HPDE6-E6E7 (cell line): ENCODE measurements around the gene RAD52.

Experiments
- DNase-seq: peaks from one replicate; pipeline ENCODE4 v3.0.0; 2011; ENCODE audit warnings: missing footprints; ENCODE audit errors: extremely low spot score

The RAD52 gene

DNA sequence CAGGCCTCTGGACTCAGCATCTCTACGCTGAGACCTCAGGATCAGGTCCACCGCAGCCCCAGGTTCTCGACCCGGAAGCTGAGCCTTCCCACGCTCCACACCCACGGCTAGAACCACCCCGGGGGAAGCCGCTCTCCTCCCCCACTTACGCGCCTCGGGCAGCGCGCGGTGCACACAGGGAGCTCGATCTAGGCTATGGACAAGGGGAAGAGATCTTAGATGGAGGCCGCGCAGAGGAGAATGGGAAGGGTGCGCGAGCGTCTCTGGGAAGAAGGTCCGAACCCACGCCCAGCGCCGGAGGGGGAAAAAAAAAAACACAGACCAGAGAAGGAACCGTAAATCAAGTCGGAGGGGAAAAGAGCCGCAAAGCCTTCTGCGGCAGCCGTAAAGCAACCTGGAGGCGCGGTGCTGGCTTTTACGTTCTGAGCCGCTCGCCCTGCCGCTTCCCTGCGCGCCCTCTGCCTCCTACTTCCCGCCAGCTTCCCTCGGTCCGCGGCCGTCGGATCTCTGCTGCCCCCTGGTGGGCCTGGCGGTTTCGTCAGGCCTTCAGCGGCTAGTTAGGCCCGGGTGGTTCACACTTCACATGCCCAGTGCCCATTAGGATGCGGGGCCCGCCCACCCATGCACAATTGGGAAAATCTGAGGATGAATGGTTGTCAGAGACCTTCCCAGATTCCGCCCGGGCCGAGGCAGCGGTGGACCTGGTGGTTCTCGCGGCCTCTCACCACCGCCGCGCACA lies at the start of gene RAD52:
Gene RAD52, minus strand, starts transcription at position 242 of the 739 bp plus-strand sequence. CDS start 16,636 bp downstream, outside the sequence.
- DNase-seq: peak; percentile 80

DNA sequence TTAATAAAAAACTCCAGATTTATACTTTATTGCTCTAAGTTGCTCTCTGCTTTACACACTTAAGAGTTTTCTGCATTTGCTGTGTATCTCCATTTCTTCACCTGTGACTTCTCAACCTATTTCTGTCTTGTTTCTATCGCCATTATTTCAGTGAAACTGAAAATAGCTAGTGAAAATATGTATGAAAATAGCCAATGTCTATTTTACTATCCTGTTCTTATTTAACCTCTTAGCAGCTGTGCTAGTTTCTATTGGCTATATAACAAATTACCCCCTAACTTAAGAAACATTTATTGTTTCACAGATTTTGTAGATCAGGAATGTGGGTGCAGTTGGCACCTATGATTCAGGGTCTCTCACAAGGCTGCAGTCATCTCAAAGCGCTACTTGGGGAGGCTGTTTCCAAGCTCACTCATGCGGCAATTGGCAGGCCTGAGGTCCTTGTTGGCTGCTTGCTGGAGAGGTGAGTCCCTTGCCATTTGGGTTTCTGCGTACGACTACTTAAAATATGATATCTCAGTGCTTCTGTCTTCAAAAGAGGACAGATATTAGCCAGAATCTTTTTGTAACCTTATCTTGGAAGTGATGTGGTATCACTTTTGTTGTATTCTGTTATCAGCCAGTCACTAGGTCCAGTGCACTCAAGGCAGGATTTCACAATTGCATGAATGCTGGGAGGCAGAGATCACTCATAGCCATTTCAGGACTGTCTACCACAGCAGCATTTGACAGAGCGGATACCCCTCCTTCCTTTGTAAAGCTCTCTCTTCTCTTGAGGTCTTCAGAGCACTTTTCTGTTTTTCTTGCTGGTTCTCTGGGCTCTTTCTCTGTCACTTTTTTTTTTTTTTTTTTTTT lies 48.8 kb upstream of the RAD52 start:
- DNase-seq: no peak

DNA sequence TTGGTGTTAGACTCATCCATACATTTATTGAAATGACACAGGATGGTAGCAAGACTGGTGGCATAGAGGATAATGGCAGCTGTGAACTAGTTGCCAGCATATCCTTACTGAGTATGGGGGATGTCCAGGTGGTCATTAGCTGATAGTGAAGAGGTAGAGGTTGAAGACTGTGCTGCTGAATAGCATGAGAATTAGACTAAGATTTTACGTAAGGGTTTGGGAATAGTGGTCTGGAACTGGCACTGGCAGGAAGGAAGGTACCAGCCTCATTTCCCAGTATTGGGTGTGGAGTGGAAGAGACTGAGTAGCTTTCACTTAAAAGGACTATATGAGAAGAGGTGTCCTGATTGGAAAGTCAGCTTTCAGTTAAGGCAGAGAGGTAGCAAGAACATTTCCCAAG lies 48.0 kb upstream of the RAD52 start:
- no peak for DNase-seq

DNA sequence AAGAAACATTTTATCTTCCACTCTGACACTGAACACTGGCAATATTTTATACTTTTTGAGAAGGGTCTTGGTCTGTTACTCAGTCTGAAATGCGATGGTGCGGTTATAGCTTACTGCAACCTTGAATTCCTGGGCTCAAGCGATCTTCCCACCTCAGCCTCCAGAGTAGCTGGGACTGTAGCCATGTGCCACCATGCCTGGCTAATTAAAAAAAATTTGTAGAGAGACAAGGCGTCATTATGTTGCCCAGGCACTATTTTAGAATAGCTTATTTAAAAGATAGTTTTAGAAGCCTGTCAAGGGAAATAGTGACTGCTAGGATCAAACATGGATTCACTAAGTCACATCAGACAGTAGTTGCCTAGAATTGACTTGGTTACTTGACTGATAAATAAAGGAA lies 47.4 kb upstream of the RAD52 start:
- DNase-seq: no peak

DNA sequence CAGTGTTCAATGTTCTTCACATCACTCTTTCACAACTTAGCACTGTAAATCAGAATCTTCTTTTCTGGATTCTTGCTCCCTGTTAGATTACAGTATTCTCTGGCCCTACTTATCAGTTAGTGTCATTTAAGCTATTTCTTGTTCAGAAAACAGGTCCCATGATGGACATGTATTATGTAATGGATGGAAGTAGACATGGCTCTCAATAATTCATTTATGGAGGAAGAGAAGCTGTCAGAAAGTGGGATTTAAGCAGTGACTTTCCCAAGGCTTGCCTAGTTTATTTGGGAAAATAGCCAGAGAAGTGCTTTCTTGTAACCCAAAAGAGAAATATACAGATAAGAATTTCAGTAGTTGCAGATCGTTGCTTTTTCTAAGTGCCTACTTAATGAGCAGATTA lies 43.2 kb upstream of the RAD52 start:
- no peak for DNase-seq

DNA sequence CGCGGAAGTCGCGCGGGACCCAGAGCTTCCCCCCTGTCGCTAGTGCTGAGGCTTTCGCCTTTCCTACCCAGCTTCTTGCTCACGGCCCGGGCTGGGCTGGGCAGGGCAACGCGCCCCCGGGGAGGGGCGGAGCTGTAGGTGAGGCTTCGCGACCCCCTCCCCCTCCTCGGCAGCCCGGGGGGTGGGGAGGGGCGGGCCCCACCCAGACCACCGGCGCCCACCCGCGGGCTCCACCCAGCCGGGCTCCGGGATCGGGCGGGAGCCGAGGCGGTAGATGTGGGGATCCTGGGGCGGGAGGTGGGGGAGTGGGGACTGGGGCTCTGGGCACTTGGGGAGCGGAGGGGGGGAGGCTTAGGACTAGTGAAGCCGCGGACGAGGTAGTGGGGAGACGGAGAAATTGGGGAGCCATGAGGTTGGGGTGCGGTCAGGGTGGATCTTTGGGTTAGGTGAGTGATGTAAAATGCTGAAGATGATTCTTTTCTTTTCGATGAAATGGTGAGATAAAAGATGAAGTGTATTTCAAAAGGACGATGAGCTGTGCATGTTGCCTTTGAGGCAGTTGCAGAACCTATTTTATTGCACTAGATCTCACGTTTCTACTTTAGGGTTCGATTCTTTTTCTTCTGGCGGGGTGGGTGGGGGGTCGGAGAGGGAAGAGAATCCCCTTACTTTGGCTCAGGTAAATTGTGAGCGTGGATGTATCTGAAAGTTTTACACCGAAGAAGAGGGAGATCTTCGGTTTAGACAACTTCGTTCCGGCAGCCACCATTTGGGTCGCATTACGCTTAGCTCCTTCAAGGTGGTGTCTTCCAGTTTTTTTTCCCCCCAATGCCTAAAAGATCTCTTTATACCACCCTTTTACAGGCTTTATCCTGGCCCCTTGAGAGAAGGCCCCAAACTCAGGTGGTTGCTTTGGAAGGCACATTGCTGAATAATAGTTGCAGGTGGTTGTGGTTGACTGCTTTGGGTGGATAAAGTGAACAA lies 42.1 kb upstream of the RAD52 start:
- peak; percentile 36 for DNase-seq

DNA sequence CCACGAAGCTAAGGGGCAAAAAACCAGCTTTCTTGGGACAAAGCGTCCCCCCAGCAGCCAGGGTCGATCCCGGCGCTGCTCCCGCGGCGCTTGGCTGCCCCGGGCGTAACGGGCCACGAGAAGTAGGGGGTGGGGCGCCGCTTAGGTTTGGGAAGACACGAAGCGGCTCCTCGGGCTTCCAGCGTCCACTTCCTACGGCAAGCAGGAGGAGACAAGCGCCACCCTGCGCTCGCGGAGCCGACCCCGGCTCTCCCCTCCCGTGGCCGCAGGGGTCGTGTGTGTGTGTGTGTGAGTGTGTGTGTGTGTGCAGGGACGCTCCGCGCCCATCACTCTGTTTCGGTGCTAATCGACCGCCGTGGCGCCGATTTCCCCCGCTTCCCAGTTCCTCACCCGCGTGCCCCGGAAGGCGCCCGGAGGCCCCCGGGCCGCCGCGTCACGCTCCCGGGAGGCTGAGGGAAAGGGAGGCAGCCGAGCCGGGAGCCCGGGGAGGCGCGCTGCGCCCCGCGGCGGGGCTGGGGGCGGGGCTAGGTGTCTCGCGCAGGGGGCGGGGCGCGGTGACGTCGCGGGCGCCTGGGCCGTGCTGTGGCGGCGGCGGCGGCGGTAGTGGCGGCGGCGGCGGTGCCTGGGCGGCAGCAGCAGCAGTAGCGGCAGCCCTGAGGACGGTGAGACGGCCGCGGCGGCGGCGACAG lies 41.3 kb upstream of the RAD52 start, which contains the start of gene ERC1:
Gene ERC1, plus strand, starts transcription at position 563 of the 689 bp plus-strand sequence. CDS start 36,681 bp downstream, outside the sequence.
- DNase-seq: peak; percentile 84

DNA sequence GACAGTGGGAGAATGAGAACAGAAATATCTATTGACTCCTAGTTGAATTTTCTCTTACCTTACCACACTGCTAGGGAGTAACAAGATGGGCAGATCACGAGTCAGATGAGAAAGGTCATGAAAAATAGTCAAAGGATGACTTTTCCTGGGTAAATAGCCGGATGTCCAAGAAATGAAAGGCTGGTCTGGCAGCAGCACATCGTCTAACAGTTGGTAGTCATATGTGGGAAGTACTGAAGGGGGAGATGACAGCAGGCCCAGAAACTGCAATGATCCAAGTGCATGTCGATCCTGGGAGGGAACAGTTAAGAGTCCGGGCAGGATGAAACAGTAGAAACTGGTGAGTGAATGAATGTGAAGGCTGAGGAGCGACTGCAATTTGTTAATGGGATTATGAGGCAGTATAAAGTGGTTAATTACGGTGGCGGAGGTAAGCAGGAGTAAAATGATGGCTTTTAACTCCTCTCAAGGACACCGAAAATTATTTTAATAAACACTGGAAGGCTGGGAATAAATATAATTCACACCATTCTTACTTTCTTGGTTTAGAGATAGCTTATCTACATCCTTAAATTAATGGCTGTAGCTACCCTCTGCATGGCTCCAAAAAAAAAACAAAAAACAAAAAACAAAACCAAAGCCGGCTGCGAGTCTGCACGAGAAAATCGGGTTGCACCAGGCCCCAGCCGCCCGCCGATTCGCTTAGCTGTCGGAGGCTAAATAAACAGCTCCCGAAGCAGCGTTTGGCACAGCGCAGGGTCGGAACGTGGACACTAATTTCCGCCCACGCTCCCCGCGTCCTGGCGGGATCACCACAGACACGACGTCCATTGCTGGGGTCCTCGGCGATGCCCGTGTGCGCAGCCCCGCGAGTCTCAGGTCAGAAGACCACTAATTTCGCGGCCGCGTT lies 40.5 kb upstream of the RAD52 start:
- peak; percentile 52 for DNase-seq

DNA sequence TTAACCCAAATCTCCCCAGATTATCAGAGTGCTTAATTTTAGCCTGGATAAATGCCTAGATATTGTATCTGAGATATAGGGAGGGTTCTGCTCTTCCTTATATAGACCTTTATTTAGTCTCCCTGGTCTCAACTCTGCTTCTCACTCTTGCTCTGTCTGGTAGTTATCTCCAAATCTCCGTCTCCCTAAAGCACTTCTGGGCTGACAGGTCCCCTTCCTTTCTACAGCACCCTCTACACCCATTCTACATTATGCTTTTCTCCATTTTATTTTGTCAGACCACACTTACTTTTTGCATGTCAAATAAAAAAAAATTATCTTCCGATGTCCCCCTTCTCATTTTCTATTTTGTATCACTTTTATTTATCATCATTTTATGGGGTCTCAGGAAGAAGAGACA lies 39.6 kb upstream of the RAD52 start:
- DNase-seq: no peak

DNA sequence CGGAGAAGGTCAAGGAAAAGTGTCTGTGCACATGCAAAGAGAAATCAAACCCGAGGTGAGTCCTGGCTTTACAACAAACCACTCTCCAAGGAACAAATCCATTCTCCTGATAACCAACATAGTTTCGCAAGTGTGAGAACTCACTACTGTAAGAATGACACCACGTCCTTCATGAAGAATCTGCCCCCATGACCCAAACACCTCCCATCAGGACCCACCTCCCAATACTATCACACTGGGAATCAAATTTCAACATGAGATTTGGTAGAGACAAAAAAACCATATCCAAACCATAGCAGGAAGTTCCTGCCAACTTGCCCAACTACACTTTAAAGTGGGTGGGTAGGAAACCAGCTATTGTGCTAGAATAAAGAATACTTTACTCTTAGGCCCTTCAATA lies 39.2 kb upstream of the RAD52 start:
- DNase-seq: no peak

DNA sequence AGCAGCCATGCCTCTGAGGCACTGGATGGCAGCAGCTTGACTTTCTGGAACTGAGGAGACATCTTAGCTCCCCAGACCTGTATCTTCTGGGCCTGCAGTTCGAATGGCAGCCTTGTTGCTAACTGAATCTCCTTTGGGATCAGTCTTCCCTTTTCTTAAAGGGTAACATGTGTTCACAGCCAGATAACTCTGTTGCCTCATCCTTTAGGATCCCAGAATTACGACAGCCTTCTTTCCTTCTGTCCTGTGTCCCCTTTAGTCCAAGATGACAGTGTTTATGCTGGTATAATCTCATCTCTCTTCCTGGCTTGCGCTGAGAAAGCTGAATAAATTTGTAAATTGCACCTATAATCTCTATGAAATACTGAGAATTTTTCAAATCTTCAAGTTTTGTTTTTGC lies 32.5 kb upstream of the RAD52 start:
- DNase-seq: no peak

DNA sequence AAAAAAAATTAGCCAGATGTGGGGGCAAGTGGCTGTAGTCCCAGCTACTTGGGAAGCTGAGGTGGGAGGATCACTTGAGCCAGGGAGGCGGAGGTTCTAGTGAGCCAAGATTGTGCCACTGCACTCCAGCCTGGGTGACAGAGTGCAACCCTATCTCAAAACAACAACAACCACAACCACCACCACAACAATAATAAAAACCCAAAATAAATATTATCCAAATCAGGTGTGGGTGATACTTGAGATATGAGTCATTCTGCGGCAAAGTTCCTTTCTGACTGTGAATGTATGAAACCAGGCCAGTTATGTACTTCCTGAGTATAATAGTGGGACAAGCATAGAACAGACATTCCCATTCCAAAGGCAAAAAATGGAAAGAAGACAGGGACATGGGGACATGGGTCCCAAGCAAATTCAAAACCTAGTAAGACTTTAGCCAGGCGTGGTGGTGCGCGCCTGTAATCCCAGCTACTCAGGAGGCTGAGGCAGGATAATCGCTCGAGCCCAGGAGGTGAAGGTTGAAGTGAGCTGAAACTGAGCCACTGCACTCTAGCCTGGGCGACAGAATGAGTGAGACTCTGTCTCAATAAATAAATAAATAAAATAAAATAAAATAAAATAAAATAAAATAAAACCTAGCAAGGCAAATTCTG lies 31.8 kb upstream of the RAD52 start:
- DNase-seq: no peak

DNA sequence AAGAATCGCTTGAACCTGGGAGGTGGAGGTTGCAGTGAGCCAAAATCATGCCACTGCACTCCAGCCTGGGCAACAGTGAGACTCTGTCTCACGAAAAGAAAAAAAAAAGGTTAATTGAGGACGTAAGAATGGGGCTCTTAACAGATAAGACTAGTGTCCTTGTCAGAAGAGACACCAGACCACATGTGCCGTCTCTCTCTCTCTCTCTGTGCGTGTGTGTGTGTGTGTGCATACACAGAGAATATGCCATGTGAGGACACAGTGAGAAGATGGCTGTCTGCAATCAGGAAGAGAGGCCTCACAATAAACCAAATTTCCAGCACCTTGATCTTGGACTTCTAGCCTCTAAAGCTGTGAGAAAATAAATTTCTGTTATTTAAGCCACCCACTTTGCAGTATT lies 29.9 kb upstream of the RAD52 start:
- DNase-seq: no peak

DNA sequence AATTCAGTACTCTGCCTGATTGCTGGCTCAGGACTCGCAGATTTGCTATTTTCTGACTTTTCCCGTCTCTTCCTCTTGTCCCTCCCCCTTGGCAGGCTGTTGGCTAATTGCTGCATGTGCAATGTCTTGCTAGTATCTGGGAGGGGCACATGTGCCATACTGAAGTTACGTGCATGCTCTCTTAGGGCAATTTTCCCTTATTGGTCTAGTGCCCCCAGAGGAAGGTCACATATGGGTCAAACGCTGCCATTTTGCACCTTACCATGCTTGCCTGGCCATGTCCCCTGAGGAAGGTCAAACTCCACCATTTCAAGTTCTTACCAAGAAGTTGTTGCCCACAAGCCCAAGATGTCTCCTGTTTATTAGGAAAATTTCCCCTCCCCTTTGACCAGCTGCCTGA lies 27.7 kb upstream of the RAD52 start:
- DNase-seq: no peak

DNA sequence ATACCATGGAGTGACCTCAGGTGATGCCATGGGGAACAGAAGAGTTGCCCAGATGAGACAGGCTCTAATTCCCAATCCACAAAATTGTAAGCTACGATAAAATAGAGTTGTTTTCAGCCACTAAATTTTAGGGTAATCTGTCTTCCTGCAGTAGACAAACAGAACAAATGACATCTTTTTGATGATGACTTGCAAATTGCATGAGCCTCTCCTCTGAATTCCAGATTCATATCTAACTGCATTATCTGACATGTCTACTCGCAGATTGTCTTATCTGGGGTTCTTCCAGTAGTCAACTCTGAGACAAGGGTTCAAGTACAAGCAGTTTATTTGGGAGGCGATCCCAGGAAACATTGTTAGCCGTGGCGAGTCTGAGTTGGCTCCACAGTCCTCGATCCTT lies 27.1 kb upstream of the RAD52 start:
- DNase-seq: no peak

DNA sequence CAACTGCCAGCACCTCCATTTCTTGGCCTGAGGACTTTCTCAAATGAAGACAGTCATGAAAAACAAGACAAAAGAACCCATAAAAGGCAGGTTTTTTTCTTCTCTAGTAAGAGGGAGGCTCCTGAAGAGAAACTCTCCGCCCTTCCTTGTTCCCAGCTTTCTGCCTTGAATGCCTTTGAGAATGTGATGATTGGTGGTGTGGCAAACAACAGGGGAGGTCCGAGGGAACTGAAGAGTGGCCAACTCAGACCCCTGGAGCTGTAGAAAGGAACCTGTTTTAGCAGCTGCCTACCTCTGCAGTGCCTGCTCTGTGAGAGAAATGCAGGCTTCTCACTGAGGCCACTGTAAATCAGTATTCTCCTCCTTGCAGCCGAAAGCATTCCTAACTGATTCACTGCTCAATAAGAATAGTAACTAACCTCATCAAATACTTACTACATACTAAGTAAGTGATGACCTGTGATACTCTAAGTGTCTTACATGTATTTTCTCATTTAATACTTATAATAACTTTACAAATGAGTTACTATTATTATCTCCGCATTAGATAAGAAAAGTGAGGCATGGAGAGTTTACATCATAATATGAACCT lies 24.9 kb upstream of the RAD52 start:
- DNase-seq: no peak

DNA sequence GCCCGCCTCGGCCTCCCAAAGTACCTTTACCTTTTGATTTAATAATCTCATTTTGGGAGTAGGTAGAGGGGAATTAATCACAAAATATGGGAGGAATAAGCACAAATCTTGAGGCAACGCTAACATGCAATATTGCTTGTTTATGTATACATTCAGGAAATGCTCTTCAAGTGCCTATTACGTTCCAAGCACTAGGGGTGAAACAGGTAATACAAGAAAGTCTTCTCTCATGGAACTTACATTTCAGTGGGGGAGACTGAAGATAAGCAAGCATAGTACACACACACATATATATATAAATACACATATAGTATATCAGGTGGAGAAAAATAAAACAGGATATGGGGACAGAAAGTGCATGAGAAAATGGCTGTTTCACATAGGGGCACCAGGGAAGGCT lies 22.5 kb upstream of the RAD52 start:
- DNase-seq: no peak

DNA sequence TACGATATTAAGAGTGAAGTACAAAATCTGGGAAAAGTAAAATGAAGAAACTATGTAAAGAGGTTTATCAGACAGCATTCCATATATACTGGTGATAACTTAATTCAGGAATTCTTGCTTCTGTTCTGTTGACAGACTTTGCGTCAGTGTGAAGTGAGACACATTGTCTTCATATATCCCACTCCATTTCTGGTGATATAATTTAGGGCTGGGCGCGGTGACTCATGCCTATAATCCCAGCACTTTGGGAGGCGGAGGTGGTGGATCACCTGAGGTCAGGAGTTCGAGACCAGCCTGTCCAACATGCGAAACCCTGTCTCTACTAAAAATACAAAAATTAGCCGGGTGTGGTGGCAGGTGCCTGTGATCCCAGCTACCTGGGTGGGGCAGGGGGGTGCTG lies 20.3 kb upstream of the RAD52 start:
- no peak for DNase-seq

DNA sequence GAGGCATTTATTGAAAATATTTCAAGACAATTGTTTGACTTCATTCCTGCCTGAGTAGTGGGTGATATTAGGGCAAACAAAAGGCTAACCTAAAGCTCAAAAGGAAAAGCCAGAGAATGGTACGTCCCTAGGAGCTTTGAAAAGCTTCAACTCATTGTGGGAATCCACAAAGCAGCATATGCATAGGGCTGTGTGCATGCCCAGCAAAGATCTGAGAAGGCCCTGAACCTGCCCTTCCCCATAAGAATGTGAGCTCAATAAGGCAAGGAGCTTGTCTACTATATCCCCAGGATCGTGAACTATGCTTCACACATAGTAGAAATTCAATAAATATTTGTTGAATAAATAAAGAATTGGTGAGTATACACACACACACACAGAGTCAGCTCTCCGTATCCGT lies 19.1 kb upstream of the RAD52 start:
- DNase-seq: no peak
